IMR-90 (cell line): ENCODE data around the gene FBXW8. TPM values are rescaled to one million over a fixed set of nuclear protein-coding genes. Genes with fewer than 3 reads are reported as not detected.

Experiments used
- ATAC-seq: fragments of 200-7000 bp; cut with Tn5 transposase; 2 replicates; pipeline ENCODE4 v1.9.1; 2020; ENCODE audit warnings: low read depth, mild to moderate bottlenecking, moderate library complexity
- BruUV-seq: library from RNA; stranded (reverse); fragments of 400-500 nt; replicated peaks from 2 replicates; lab custom pipeline; 2021; lab: Mats Ljungman, UMichigan
- CTCF ChIA-PET: fragments of 300-600 bp; formaldehyde crosslinking; extraction: SDS; loops from one replicate; lab custom pipeline; 2021; ENCODE audit warnings: antibody characterized with exemption; lab: Yijun Ruan, JAX
- POLR2A ChIA-PET: fragments of 300-600 bp; sonication (Branson Sonifier 250); formaldehyde crosslinking; loops from one replicate; lab custom pipeline; 2022; ENCODE audit warnings: antibody characterized with exemption; ENCODE audit not compliant: unreplicated experiment; lab: Charles Lee
- DNase-seq: peaks from one replicate; pipeline ENCODE4 v3.0.0; 2013
- H2AFZ ChIP-seq: replicated peaks from 2 replicates; pipeline ENCODE3; 2013; ENCODE audit warnings: low read length, mild to moderate bottlenecking; ENCODE audit not compliant: poor library complexity
- H2AK5ac ChIP-seq: 2 replicates; pipeline ENCODE4 v1.6.1; 2013; ENCODE audit warnings: low read depth, low read length, inconsistent platforms
- H2AK9ac ChIP-seq: replicated peaks from 2 replicates; pipeline ENCODE3; 2013; ENCODE audit warnings: mild to moderate bottlenecking, low read depth, low read length, moderate library complexity; ENCODE audit not compliant: poor library complexity
- H2BK120ac ChIP-seq: 2 replicates; pipeline ENCODE4 v1.6.1; 2013; ENCODE audit warnings: low read depth, low read length, inconsistent platforms
- H2BK15ac ChIP-seq: 3 replicates; pipeline ENCODE4 v1.6.1; 2013; ENCODE audit warnings: low read depth, low read length, inconsistent platforms
- H2BK20ac ChIP-seq: 2 replicates; pipeline ENCODE4 v1.6.1; 2013; ENCODE audit warnings: low read depth, mild to moderate bottlenecking, inconsistent platforms, low read length, moderate library complexity
- H2BK5ac ChIP-seq: 2 replicates; pipeline ENCODE4 v1.6.1; 2013; ENCODE audit warnings: mild to moderate bottlenecking, low read depth, low read length, inconsistent platforms; ENCODE audit not compliant: poor library complexity, severe bottlenecking
- H3K14ac ChIP-seq: replicated peaks from 2 replicates; pipeline ENCODE4 v1.6.1; 2013; ENCODE audit warnings: low read depth, low read length, inconsistent platforms
- H3K18ac ChIP-seq: 2 replicates; pipeline ENCODE4 v1.6.1; 2013; ENCODE audit warnings: low read depth, low read length, control low read depth
- H3K23ac ChIP-seq: 2 replicates; pipeline ENCODE4 v1.6.1; 2013; ENCODE audit warnings: low read depth, low read length, inconsistent platforms
- H3K27ac ChIP-seq: 2 replicates; pipeline ENCODE4 v1.5.1; 2013; ENCODE audit warnings: mild to moderate bottlenecking, control low read depth, low read length; ENCODE audit not compliant: insufficient read depth
- H3K27me3 ChIP-seq: 2 replicates; pipeline ENCODE4 v1.6.1; 2013; ENCODE audit warnings: low read length; ENCODE audit not compliant: control insufficient read depth, insufficient read depth
- H3K36me3 ChIP-seq: 2 replicates; pipeline ENCODE4 v1.6.1; 2013; ENCODE audit warnings: low read length, mixed read lengths; ENCODE audit not compliant: control insufficient read depth, insufficient read depth
- H3K4ac ChIP-seq: 2 replicates; pipeline ENCODE4 v1.6.1; 2013; ENCODE audit warnings: low read depth, low read length, inconsistent platforms
- H3K4me1 ChIP-seq: 2 replicates; pipeline ENCODE4 v1.6.1; 2013; ENCODE audit warnings: low read length, mixed read lengths; ENCODE audit not compliant: control insufficient read depth, insufficient read depth
- H3K4me2 ChIP-seq: 2 replicates; pipeline ENCODE4 v1.6.1; 2013; ENCODE audit warnings: low read depth, mild to moderate bottlenecking, control low read depth, low read length, moderate library complexity
- H3K4me3 ChIP-seq: 2 replicates; pipeline ENCODE4 v1.5.1; 2013; ENCODE audit warnings: low read depth, mild to moderate bottlenecking, control low read depth, low read length, moderate library complexity; ENCODE audit not compliant: insufficient read depth
- H3K56ac ChIP-seq: 2 replicates; pipeline ENCODE4 v1.6.1; 2013; ENCODE audit warnings: low read length, inconsistent platforms; ENCODE audit not compliant: insufficient read depth; ENCODE audit errors: extremely low read depth
- H3K79me1 ChIP-seq, 2 experiments: 2 replicates each; pipeline ENCODE4 v1.6.1; 2013; ENCODE audit warnings: low read length in 2 of 2, inconsistent platforms in 1 of 2, low read depth in 1 of 2
- H3K9ac ChIP-seq: 2 replicates; pipeline ENCODE4 v1.6.1; 2013; ENCODE audit warnings: low read depth, low read length, control low read depth
- H3K9me1 ChIP-seq: 2 replicates; pipeline ENCODE4 v1.6.1; 2013; ENCODE audit warnings: low read length, inconsistent platforms; ENCODE audit not compliant: insufficient read depth
- H3K9me3 ChIP-seq: 2 replicates; pipeline ENCODE4 v1.6.1; 2013; ENCODE audit warnings: low read length; ENCODE audit not compliant: control insufficient read depth, insufficient read depth
- H4K20me1 ChIP-seq: 2 replicates; pipeline ENCODE4 v1.6.1; 2013; ENCODE audit warnings: low read length, inconsistent platforms; ENCODE audit not compliant: insufficient read depth
- H4K5ac ChIP-seq: 2 replicates; pipeline ENCODE4 v1.6.1; 2013; ENCODE audit warnings: mild to moderate bottlenecking, low read depth, low read length, control low read depth
- H4K8ac ChIP-seq, 2 experiments: 2 replicates each; pipeline ENCODE4 v1.6.1; 2013; ENCODE audit warnings: low read depth in 2 of 2, low read length in 2 of 2, control low read depth in 1 of 2, inconsistent platforms in 1 of 2
- H4K91ac ChIP-seq: 2 replicates; pipeline ENCODE4 v1.6.1; 2013; ENCODE audit warnings: low read depth, low read length, inconsistent platforms; ENCODE audit not compliant: insufficient read depth
- BHLHE40 ChIP-seq: fragments of 150-350 bp; IDR thresholded peaks from 2 replicates; pipeline ENCODE4 v1.6.1; 2016; ENCODE audit warnings: mild to moderate bottlenecking, low read depth, low read length
- CEBPB ChIP-seq: IDR thresholded peaks from 2 replicates; pipeline ENCODE4 v1.6.1; 2012; ENCODE audit warnings: low read depth, low read length, improper control_type of control experiment
- CHD1 ChIP-seq: IDR thresholded peaks from 2 replicates; pipeline ENCODE4 v1.6.1; 2012; ENCODE audit warnings: low read depth, low read length, improper control_type of control experiment
- ELK1 ChIP-seq: fragments of 150-350 bp; IDR thresholded peaks from 2 replicates; pipeline ENCODE4 v1.6.1; 2016; ENCODE audit warnings: low read depth, mild to moderate bottlenecking, low read length, moderate library complexity, borderline replicate concordance
- FOS ChIP-seq: fragments of 150-350 bp; IDR thresholded peaks from 2 replicates; pipeline ENCODE4 v1.6.1; 2016; ENCODE audit warnings: low read depth, low read length
- MAFK ChIP-seq: IDR thresholded peaks from 2 replicates; pipeline ENCODE4 v1.6.1; 2012; ENCODE audit warnings: low read depth, low read length, improper control_type of control experiment
- MAZ ChIP-seq: IDR thresholded peaks from 2 replicates; pipeline ENCODE4 v1.6.1; 2012; ENCODE audit warnings: low read depth, mild to moderate bottlenecking, low read length, improper control_type of control experiment, moderate library complexity, borderline replicate concordance
- MXI1 ChIP-seq: IDR thresholded peaks from 2 replicates; pipeline ENCODE4 v1.6.1; 2012; ENCODE audit warnings: low read depth, mild to moderate bottlenecking, low read length, moderate library complexity, borderline replicate concordance
- NFE2L2 ChIP-seq: fragments of 150-350 bp; IDR thresholded peaks from 2 replicates; pipeline ENCODE4 v1.6.1; 2016; ENCODE audit warnings: low read depth, mild to moderate bottlenecking, low read length
- POLR2A ChIP-seq: IDR thresholded peaks from 2 replicates; pipeline ENCODE4 v1.6.1; 2012; ENCODE audit warnings: mild to moderate bottlenecking, low read depth, low read length
- RAD21 ChIP-seq: IDR thresholded peaks from 2 replicates; pipeline ENCODE4 v1.6.1; 2012; ENCODE audit warnings: low read length, improper control_type of control experiment
- RCOR1 ChIP-seq: IDR thresholded peaks from 2 replicates; pipeline ENCODE4 v1.6.1; 2012; ENCODE audit warnings: mild to moderate bottlenecking, low read length, improper control_type of control experiment; ENCODE audit not compliant: insufficient replicate concordance
- RFX5 ChIP-seq: IDR thresholded peaks from 2 replicates; pipeline ENCODE4 v1.8.0; 2012; ENCODE audit warnings: low read depth, mild to moderate bottlenecking, low read length, moderate library complexity
- SMC3 ChIP-seq: fragments of 150-350 bp; IDR thresholded peaks from 2 replicates; pipeline ENCODE4 v1.6.1; 2016; ENCODE audit warnings: low read depth, mild to moderate bottlenecking, antibody characterized with exemption, low read length, moderate library complexity
- USF2 ChIP-seq: fragments of 150-350 bp; IDR thresholded peaks from 2 replicates; pipeline ENCODE4 v1.6.1; 2017; ENCODE audit warnings: mild to moderate bottlenecking, antibody characterized with exemption, low read length, low read depth
- WGBS, 2 experiments: methylation state at CpG; one replicate each; pipeline versions ENCODE4 v1.1.5 to v1.1.7; 2013; ENCODE audit warnings: missing lambda C conversion rate in 2 of 2; ENCODE audit not compliant: insufficient read length in 1 of 2; ENCODE audit errors: extremely low coverage in 2 of 2; 5-methylcytosine and 5-hydroxymethylcytosine counted together
- dilution Hi-C: fragments of 300-500 bp; cut with HindIII; formaldehyde crosslinking; loops from one replicate; pipeline ENCODE4 v1.14.3; 2018; ENCODE audit warnings: low sequenced_read_pairs; ENCODE audit not compliant: unreplicated experiment
- in situ Hi-C: fragments of 300-500 bp; cut with MboI; formaldehyde crosslinking; loops from 3 replicates; pipeline ENCODE4 v1.14.3; 2019; ENCODE audit warnings: low sequenced_read_pairs, inconsistent platforms, mixed read lengths
- intact Hi-C: fragments of 100-400 bp; cut with micrococcal nuclease; formaldehyde crosslinking; loops from 2 replicates; pipeline ENCODE4 v1.10.0; 2022
- polyA plus RNA-seq, 3 experiments: library from polyadenylated mRNA; depleted of rRNA; stranded (reverse); fragments of >200 nt; gene quantifications; 2 replicates each; pipeline ENCODE4 v1.2.3, GENCODE V29; 2012; ENCODE audit warnings: low replicate concordance in 1 of 3
- total RNA-seq: library from RNA; depleted of rRNA; stranded (reverse); fragments of >200 nt; gene quantifications from 2 replicates; pipeline ENCODE4 v1.2.3, GENCODE V29; 2012

Gene FBXW8
- total and polyA plus RNA-seq, 2 of the 4 experiments (the other 2 are of a cell fraction): 20.3 to 25.8 TPM

- peaks cover 71% of the 10 kb centered on the region for H3K27me3 ChIP-seq
- no peak for DNase-seq
- H3K9me1 ChIP-seq: no peaks in the 10 kb centered on the region
- H4K8ac ChIP-seq: no peak overlapping the region
- H3K56ac ChIP-seq: no peak overlapping the region
- dilution Hi-C loops (no loop called here), in situ Hi-C loops (no loop called here), intact Hi-C loops (no loop called here)
- no peak overlapping the region for H2AK9ac ChIP-seq
- POLR2A ChIA-PET: no interaction called here
- H3K79me1 ChIP-seq: no peaks in the 10 kb centered on the region
- 5% methylated on average over 23 of the region's 55 CpGs; no CpG with 5 or more reads in 1 of the 2 experiments for WGBS, 2 experiments
- peak overlapping the region; percentile 88 for H2AFZ ChIP-seq
- no peak overlapping the region for H2BK5ac ChIP-seq
- no peak overlapping the region for H4K5ac ChIP-seq
- no peak overlapping the region for H3K18ac ChIP-seq
- peak overlapping the region; percentile 49 for H3K4me2 ChIP-seq
- H2BK120ac ChIP-seq: no peak overlapping the region
- CTCF ChIA-PET: no interaction called here
- H3K4me3 ChIP-seq: no peak overlapping the region
- no peak overlapping the region for H3K23ac ChIP-seq
- H3K14ac ChIP-seq: no peak overlapping the region
- peaks cover 5% of the 10 kb centered on the region for H3K9me3 ChIP-seq
- no peak overlapping the region for H2AK5ac ChIP-seq
- H3K4me1 ChIP-seq: no peaks in the 10 kb centered on the region
- no peak overlapping the region for H4K91ac ChIP-seq
- BruUV-seq: no TSS peak
- H3K27ac ChIP-seq: no peak overlapping the region
- no peak overlapping the region for H3K9ac ChIP-seq
- no peak for ATAC-seq
- no peaks in the 10 kb centered on the region for H3K36me3 ChIP-seq
- H2BK20ac ChIP-seq: no peak overlapping the region
- H2BK15ac ChIP-seq: no peak overlapping the region
- H4K20me1 ChIP-seq: peaks cover 8% of the 10 kb centered on the region; the same call in 1 of the 2 replicates
- H3K4ac ChIP-seq: no peak overlapping the region
- TF ChIP-seq CEBPB (no peak), FOS (no peak), RAD21 (no peak), SMC3 (no peak), RFX5 (no peak), CHD1 (no peak), NFE2L2 (no peak), MXI1 (no peak), MAFK (no peak), BHLHE40 (no peak), ELK1 (no peak), POLR2A (no peak), RCOR1 (no peak), USF2 (no peak), MAZ (no peak)
Observed at GRCh38 chr12:116878567-116879508, 31.9 kb upstream of the FBXW8 start.
